CD8-positive, alpha-beta memory T cell (primary cell): ENCODE measurements around the gene DPP9. TPM values are rescaled to one million over a fixed set of nuclear protein-coding genes. Genes with fewer than 3 reads are reported as not detected.
A peak's percentile ranks its signal among the peaks of the same experiment; 100 is the strongest.

Experiments used
- CTCF ChIA-PET: fragments of 350-600 bp; sonication (Branson Sonifier 250); formaldehyde crosslinking; loops from one replicate; lab custom pipeline; 2021; ENCODE audit warnings: antibody characterized with exemption; lab: Charles Lee
- POLR2A ChIA-PET: fragments of 350-600 bp; sonication (Branson Sonifier 250); formaldehyde crosslinking; loops from one replicate; lab custom pipeline; 2021; ENCODE audit warnings: antibody characterized with exemption; lab: Charles Lee
- DNase-seq, 5 donors: peaks; one replicate each; pipeline versions ENCODE4 v3.0.0 to v3.0.0-alpha.2; 2020 to 2022; ENCODE audit warnings: mixed read lengths in 1 of 5
- H3K27ac ChIP-seq: one replicate; pipeline ENCODE4 v1.7.0; 2013; ENCODE audit warnings: low read depth, mild to moderate bottlenecking, low read length, moderate library complexity
- H3K27me3 ChIP-seq: 2 replicates; pipeline ENCODE4 v1.7.0; 2013; ENCODE audit warnings: low read length, mild to moderate bottlenecking; ENCODE audit not compliant: insufficient read depth, poor library complexity, severe bottlenecking
- H3K36me3 ChIP-seq: 2 replicates; pipeline ENCODE4 v1.7.0; 2013; ENCODE audit warnings: mild to moderate bottlenecking, low read length, moderate library complexity; ENCODE audit not compliant: insufficient read depth
- H3K4me1 ChIP-seq: 2 replicates; pipeline ENCODE4 v1.7.0; 2013; ENCODE audit warnings: mild to moderate bottlenecking, low read length, moderate library complexity; ENCODE audit not compliant: insufficient read depth
- H3K4me3 ChIP-seq: 2 replicates; pipeline ENCODE4 v1.7.0; 2013; ENCODE audit warnings: mild to moderate bottlenecking, low read length
- H3K9me3 ChIP-seq: 2 replicates; pipeline ENCODE4 v1.7.0; 2013; ENCODE audit warnings: mild to moderate bottlenecking, low read length
- H3K27ac Mint-ChIP-seq, 8 donors: one replicate each; pipeline ENCODE4 v1.8.0; 2020 to 2021; ENCODE audit warnings: mixed read lengths in 8 of 8, mild to moderate bottlenecking in 6 of 8, inconsistent platforms in 3 of 8, moderate library complexity in 3 of 8
- H3K27me3 Mint-ChIP-seq, 2 donors: one replicate each; pipeline ENCODE4 v1.8.0; 2020 to 2021; ENCODE audit warnings: mixed read lengths in 2 of 2, mild to moderate bottlenecking in 1 of 2, moderate library complexity in 1 of 2
- H3K36me3 Mint-ChIP-seq, 3 donors: one replicate each; pipeline ENCODE4 v1.8.0; 2020 to 2021; ENCODE audit warnings: mixed read lengths in 3 of 3, inconsistent platforms in 1 of 3, mild to moderate bottlenecking in 1 of 3
- H3K4me1 Mint-ChIP-seq, 3 donors: one replicate each; pipeline ENCODE4 v1.8.0; 2020 to 2021; ENCODE audit warnings: mixed read lengths in 3 of 3, inconsistent platforms in 1 of 3, mild to moderate bottlenecking in 1 of 3
- H3K4me3 Mint-ChIP-seq, 7 donors: one replicate each; pipeline ENCODE4 v1.8.0; 2020 to 2021; ENCODE audit warnings: mixed read lengths in 7 of 7, mild to moderate bottlenecking in 6 of 7, moderate library complexity in 4 of 7, inconsistent platforms in 2 of 7
- H3K9me3 Mint-ChIP-seq, 5 donors: one replicate each; pipeline ENCODE4 v1.8.0; 2020 to 2022; ENCODE audit warnings: mixed read lengths in 5 of 5, mild to moderate bottlenecking in 3 of 5, moderate library complexity in 2 of 5, inconsistent platforms in 1 of 5
- polyA plus RNA-seq: library from polyadenylated mRNA; unstranded; fragments of 300-500 nt; fragmentation: Illumina TruSeq; gene quantifications from one replicate; pipeline ENCODE4 v1.2.3, GENCODE V29; 2021
- total RNA-seq, 2 experiments: library from RNA; stranded (reverse); gene quantifications; one replicate each; pipeline ENCODE4 v1.2.3, GENCODE V29; 2021

The DPP9 gene
- total and polyA plus RNA-seq, 3 experiments from 2014 or later = 32.1 to 105 (median 105) TPM

GRCh38 chr19:4705413-4706131 lies 18.1 kb downstream of the DPP9 start:
- no peaks in the 10 kb centered on the region for H3K9me3 ChIP-seq
- no peak for DNase-seq
- Mint-ChIP-seq H3K27ac (no peak overlapping the region), H3K27me3 (no peaks in the 10 kb centered on the region), H3K4me3 (no peak overlapping the region), H3K36me3 (peaks cover 0 to 72% (median 16%) of the 10 kb centered on the region in 3 donors), H3K9me3 (no peaks in the 10 kb centered on the region), H3K4me1 (peaks cover 7 to 18% (median 14%) of the 10 kb centered on the region in 3 donors)
- no peaks in the 10 kb centered on the region for H3K27me3 ChIP-seq
- H3K36me3 ChIP-seq = peaks cover 17% of the 10 kb centered on the region
- H3K4me3 ChIP-seq = no peak overlapping the region
- POLR2A ChIA-PET = no interaction called here
- CTCF ChIA-PET = no interaction called here
- no peak overlapping the region for H3K27ac ChIP-seq
- H3K4me1 ChIP-seq = peaks cover 7% of the 10 kb centered on the region

DNA sequence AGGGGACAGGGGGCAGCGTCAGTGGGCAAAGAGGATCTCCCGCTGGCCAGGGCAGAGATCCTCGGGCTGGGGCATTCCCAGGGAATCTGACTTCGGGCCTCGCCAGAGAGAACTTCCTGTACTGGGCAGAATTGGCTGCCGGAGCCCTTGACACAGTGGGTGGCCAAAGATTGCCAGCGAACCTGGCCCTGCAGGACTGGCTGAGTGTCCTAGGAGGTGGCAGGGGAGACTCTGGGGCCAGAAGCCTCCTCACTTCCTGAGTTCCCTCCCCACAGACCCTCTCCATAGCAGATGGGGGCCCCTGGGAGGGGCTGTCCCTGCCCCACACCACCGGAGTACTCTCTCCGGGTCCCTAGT lies 19.3 kb downstream of the DPP9 start:
- no peak for DNase-seq
- Histone ChIP-seq H3K27ac (no peak overlapping the region), H3K27me3 (no peaks in the 10 kb centered on the region), H3K36me3 (peaks cover 16% of the 10 kb centered on the region), H3K9me3 (no peaks in the 10 kb centered on the region), H3K4me1 (no peaks in the 10 kb centered on the region), H3K4me3 (no peak overlapping the region)
- Mint-ChIP-seq H3K36me3 (peaks cover 0 to 78% (median 14%) of the 10 kb centered on the region in 3 donors), H3K4me3 (no peak overlapping the region), H3K9me3 (no peaks in the 10 kb centered on the region), H3K4me1 (peaks cover 5 to 10% (median 9%) of the 10 kb centered on the region in 3 donors), H3K27ac (no peak overlapping the region), H3K27me3 (no peaks in the 10 kb centered on the region)
- ChIA-PET POLR2A (no interaction called here), CTCF (no interaction called here)

GRCh38 chr19:4703671-4704316 lies 19.8 kb downstream of the DPP9 start:
- peaks cover 0 to 77% (median 12%) of the 10 kb centered on the region in 3 donors for H3K36me3 Mint-ChIP-seq
- H3K9me3 Mint-ChIP-seq = no peaks in the 10 kb centered on the region
- no peak overlapping the region for H3K27ac Mint-ChIP-seq
- peak overlapping the region in 1 of 7 donors; percentile 59 for H3K4me3 Mint-ChIP-seq
- no peak for DNase-seq
- no peak overlapping the region for H3K27ac ChIP-seq
- H3K9me3 ChIP-seq = no peaks in the 10 kb centered on the region
- H3K36me3 ChIP-seq = peaks cover 16% of the 10 kb centered on the region
- POLR2A ChIA-PET = no interaction called here
- H3K27me3 ChIP-seq = no peaks in the 10 kb centered on the region
- H3K4me1 ChIP-seq = no peaks in the 10 kb centered on the region
- no peak overlapping the region for H3K4me3 ChIP-seq
- no peaks in the 10 kb centered on the region for H3K27me3 Mint-ChIP-seq
- H3K4me1 Mint-ChIP-seq = peaks cover 2 to 6% (median 5%) of the 10 kb centered on the region in 3 donors
- CTCF ChIA-PET = no interaction called here

DNA sequence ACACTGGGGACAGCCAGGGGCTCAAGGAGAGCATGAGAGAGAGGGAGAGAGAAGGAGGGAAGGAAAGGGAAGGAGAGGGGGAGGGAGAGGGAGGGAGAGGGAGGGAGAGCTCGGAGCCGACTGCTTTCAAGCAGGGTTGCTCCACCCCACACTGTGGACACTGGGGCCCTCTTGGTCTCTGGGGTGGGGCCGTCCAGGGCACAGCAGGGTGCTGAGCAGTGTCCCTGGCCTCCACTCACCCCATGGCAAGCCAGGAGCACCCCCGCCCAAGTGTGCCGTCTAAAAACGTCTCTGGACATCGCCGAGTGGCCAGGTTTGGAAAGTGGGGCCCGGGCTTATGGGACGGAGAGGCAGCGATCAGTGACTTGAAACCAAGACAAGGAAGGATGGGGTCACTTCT lies 20.9 kb downstream of the DPP9 start:
- H3K9me3 Mint-ChIP-seq = no peaks in the 10 kb centered on the region
- no peak overlapping the region for H3K27ac Mint-ChIP-seq
- no peaks in the 10 kb centered on the region for H3K4me1 ChIP-seq
- H3K4me3 Mint-ChIP-seq = no peak overlapping the region
- H3K36me3 ChIP-seq = peaks cover 16% of the 10 kb centered on the region
- CTCF ChIA-PET = no interaction called here
- POLR2A ChIA-PET = no interaction called here
- no peak for DNase-seq
- peaks cover 0 to 2% (median 0%) of the 10 kb centered on the region in 3 donors for H3K4me1 Mint-ChIP-seq
- H3K27ac ChIP-seq = no peak overlapping the region
- no peaks in the 10 kb centered on the region for H3K27me3 Mint-ChIP-seq
- no peaks in the 10 kb centered on the region for H3K27me3 ChIP-seq
- peaks cover 0 to 78% (median 12%) of the 10 kb centered on the region in 3 donors for H3K36me3 Mint-ChIP-seq
- no peaks in the 10 kb centered on the region for H3K9me3 ChIP-seq
- no peak overlapping the region for H3K4me3 ChIP-seq

GRCh38 chr19:4701557-4701956 lies 22.1 kb downstream of the DPP9 start:
- Histone ChIP-seq H3K36me3 (peaks cover 25% of the 10 kb centered on the region), H3K4me1 (no peaks in the 10 kb centered on the region), H3K4me3 (no peak overlapping the region), H3K9me3 (no peaks in the 10 kb centered on the region), H3K27ac (no peak overlapping the region), H3K27me3 (no peaks in the 10 kb centered on the region)
- H3K36me3 Mint-ChIP-seq = peaks cover 0 to 84% (median 9%) of the 10 kb centered on the region in 3 donors
- H3K9me3 Mint-ChIP-seq = no peaks in the 10 kb centered on the region
- no peaks in the 10 kb centered on the region for H3K4me1 Mint-ChIP-seq
- H3K4me3 Mint-ChIP-seq = no peak overlapping the region
- ChIA-PET CTCF (no interaction called here), POLR2A (no interaction called here)
- no peak overlapping the region for H3K27ac Mint-ChIP-seq
- DNase-seq = no peak
- no peaks in the 10 kb centered on the region for H3K27me3 Mint-ChIP-seq

DNA sequence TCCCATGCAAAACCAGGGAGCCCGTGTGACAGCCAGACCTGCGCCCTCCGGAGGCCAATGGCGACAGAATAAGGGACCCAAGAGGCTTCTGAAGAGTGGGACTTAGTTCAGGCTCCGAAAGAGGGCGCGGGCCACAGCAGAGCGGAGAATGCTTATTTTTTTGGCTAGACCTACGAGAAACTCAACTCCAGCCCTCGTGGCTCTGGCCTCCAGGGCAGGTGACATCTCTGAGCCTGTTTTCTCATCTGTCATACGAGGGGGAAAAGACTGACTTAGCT lies 23.0 kb downstream of the DPP9 start:
- H3K27ac Mint-ChIP-seq = no peak overlapping the region
- no peaks in the 10 kb centered on the region for H3K27me3 Mint-ChIP-seq
- no peaks in the 10 kb centered on the region for H3K4me1 Mint-ChIP-seq
- no peak overlapping the region for H3K27ac ChIP-seq
- H3K9me3 Mint-ChIP-seq = no peaks in the 10 kb centered on the region
- DNase-seq = no peak
- no peaks in the 10 kb centered on the region for H3K9me3 ChIP-seq
- H3K4me3 Mint-ChIP-seq = no peak overlapping the region
- H3K36me3 ChIP-seq = peaks cover 29% of the 10 kb centered on the region
- POLR2A ChIA-PET = no interaction called here
- no peak overlapping the region for H3K4me3 ChIP-seq
- CTCF ChIA-PET = no interaction called here
- H3K4me1 ChIP-seq = no peaks in the 10 kb centered on the region
- H3K36me3 Mint-ChIP-seq = peaks cover 0 to 87% (median 9%) of the 10 kb centered on the region in 3 donors
- H3K27me3 ChIP-seq = no peaks in the 10 kb centered on the region

DNA sequence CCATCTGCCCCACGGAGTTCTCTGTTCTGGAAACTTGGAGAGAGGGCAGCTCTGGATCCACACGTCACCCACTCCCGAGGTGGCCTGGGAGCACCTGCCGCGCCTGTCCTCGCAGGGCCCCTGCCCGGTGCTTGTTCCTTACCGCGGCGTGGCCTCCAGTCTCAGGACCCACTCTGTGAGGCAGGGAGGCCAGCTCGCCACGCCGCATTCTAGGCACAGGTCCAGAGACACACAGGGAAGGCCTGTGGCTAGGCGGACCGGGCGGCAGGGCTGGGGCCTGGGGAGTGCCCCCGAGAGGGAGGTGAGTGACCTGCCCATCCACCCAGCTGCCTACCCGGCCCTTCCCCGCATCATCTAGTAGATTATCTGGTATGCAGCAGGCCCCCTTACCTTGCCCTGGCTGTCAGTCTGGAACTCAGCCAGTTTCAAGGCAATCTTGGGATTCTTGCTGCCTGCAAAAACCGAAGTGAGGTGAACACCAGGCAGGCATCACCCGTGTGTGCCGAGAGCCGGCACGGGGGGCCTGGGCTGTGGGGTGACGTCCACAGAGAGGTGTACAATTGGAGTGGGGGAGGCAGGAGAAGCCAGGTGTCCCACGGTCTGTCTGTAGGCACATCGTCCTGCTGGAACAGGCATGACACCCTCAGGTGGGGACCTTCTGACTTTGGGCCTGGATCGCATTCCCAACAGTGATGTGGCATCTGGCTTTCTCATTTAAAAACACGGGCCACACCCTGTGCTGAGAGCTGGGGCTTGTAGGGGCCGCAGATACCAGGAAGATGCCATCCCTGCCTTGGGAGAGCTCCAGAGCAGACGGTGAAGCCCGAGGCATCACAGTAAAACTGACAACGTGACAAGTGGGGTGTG lies 23.6 kb downstream of the DPP9 start:
- no peak overlapping the region for H3K27ac ChIP-seq
- DNase-seq = no peak
- H3K4me1 ChIP-seq = no peaks in the 10 kb centered on the region
- Mint-ChIP-seq H3K4me1 (no peaks in the 10 kb centered on the region), H3K9me3 (no peaks in the 10 kb centered on the region), H3K27me3 (no peaks in the 10 kb centered on the region), H3K36me3 (peaks cover 0 to 88% (median 9%) of the 10 kb centered on the region in 3 donors), H3K27ac (no peak overlapping the region), H3K4me3 (no peak overlapping the region)
- no peak overlapping the region for H3K4me3 ChIP-seq
- POLR2A ChIA-PET = no interaction called here
- H3K36me3 ChIP-seq = peaks cover 29% of the 10 kb centered on the region
- H3K9me3 ChIP-seq = no peaks in the 10 kb centered on the region
- no peaks in the 10 kb centered on the region for H3K27me3 ChIP-seq
- CTCF ChIA-PET = no interaction called here

GRCh38 chr19:4697304-4697703 lies 26.3 kb downstream of the DPP9 start:
- H3K4me1 ChIP-seq = no peaks in the 10 kb centered on the region
- CTCF ChIA-PET = no interaction called here
- H3K36me3 ChIP-seq = peaks cover 51% of the 10 kb centered on the region
- no peak overlapping the region for H3K4me3 ChIP-seq
- no peaks in the 10 kb centered on the region for H3K27me3 ChIP-seq
- no peaks in the 10 kb centered on the region for H3K9me3 ChIP-seq
- peak overlapping the region in 1 of 8 donors; percentile 24 for H3K27ac Mint-ChIP-seq
- peaks cover 3 to 93% (median 15%) of the 10 kb centered on the region in 3 donors for H3K36me3 Mint-ChIP-seq
- no peaks in the 10 kb centered on the region for H3K9me3 Mint-ChIP-seq
- no peak for DNase-seq
- H3K4me3 Mint-ChIP-seq = no peak overlapping the region
- no peaks in the 10 kb centered on the region for H3K27me3 Mint-ChIP-seq
- POLR2A ChIA-PET = no interaction called here
- H3K4me1 Mint-ChIP-seq = no peaks in the 10 kb centered on the region
- H3K27ac ChIP-seq = no peak overlapping the region
